OCI-LY3 (cell line): ENCODE data around the gene DUOX2.

Source experiments
- EZH2phosphoT487 ChIP-seq: fragments of 200-600 bp; shearing (Covaris generic); IDR thresholded peaks from 2 replicates; pipeline ENCODE4 v1.6.1; 2018; ENCODE audit warnings: antibody characterized with exemption, mixed run types, low read depth
- TF ChIP-seq, protein P1 (sequence below): fragments of 200-600, 300-600 bp; sonication (generic); IDR thresholded peaks from 2 replicates; pipeline ENCODE4 v1.5.1; 2014; ENCODE audit warnings: antibody characterized with exemption, low read length, low read depth

DNA sequence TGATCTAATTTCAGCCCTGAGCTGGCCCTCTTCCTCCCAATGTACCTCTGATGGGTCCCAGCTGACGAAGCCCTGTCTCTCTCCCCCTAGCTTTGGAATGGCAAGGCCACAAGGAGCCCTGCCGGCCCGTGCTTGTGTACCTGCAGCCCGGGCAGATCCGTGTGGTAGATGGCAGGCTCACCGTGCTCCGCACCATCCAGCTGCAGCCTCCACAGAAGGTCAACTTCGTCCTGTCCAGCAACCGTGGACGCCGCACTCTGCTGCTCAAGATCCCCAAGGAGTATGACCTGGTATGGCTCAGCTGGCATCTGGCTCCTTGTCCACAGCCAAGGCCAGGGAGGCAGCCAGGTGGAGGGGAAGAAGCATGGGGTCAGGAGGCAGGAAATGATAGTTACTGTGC lies 30.0 kb upstream of the DUOX2 start:
- TF ChIP-seq, protein P1, sequence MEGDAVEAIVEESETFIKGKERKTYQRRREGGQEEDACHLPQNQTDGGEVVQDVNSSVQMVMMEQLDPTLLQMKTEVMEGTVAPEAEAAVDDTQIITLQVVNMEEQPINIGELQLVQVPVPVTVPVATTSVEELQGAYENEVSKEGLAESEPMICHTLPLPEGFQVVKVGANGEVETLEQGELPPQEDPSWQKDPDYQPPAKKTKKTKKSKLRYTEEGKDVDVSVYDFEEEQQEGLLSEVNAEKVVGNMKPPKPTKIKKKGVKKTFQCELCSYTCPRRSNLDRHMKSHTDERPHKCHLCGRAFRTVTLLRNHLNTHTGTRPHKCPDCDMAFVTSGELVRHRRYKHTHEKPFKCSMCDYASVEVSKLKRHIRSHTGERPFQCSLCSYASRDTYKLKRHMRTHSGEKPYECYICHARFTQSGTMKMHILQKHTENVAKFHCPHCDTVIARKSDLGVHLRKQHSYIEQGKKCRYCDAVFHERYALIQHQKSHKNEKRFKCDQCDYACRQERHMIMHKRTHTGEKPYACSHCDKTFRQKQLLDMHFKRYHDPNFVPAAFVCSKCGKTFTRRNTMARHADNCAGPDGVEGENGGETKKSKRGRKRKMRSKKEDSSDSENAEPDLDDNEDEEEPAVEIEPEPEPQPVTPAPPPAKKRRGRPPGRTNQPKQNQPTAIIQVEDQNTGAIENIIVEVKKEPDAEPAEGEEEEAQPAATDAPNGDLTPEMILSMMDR: no peak
- no peak for TF ChIP-seq EZH2phosphoT487
